Measurements from ENCODE around the gene CDK19.

- no peak for TF ChIP-seq POLR2A (IDR thresholded peaks at IDR 0.05)
- TF ChIP-seq, protein P1, sequence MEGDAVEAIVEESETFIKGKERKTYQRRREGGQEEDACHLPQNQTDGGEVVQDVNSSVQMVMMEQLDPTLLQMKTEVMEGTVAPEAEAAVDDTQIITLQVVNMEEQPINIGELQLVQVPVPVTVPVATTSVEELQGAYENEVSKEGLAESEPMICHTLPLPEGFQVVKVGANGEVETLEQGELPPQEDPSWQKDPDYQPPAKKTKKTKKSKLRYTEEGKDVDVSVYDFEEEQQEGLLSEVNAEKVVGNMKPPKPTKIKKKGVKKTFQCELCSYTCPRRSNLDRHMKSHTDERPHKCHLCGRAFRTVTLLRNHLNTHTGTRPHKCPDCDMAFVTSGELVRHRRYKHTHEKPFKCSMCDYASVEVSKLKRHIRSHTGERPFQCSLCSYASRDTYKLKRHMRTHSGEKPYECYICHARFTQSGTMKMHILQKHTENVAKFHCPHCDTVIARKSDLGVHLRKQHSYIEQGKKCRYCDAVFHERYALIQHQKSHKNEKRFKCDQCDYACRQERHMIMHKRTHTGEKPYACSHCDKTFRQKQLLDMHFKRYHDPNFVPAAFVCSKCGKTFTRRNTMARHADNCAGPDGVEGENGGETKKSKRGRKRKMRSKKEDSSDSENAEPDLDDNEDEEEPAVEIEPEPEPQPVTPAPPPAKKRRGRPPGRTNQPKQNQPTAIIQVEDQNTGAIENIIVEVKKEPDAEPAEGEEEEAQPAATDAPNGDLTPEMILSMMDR (IDR thresholded peaks at IDR 0.05): no peak
Observed at GRCh38 chr6:110561008-110561396, 254.3 kb downstream of the CDK19 start.

Measured in testis (tissue), 2 donors.